Ishikawa (cell line): ENCODE results near the gene ADGRB2.

ENCODE experiments used
- EP300 ChIP-seq: IDR thresholded peaks from 2 replicates; pipeline ENCODE4 v1.6.1; 2012; ENCODE audit warnings: borderline replicate concordance
- TAF1 ChIP-seq: IDR thresholded peaks from 2 replicates; pipeline ENCODE4 v1.6.1; 2012; ENCODE audit warnings: low read depth, mild to moderate bottlenecking
- TCF12 ChIP-seq: IDR thresholded peaks from 2 replicates; pipeline ENCODE4 v1.6.1; 2012; ENCODE audit warnings: low read depth
- USF1 ChIP-seq: IDR thresholded peaks from 2 replicates; pipeline ENCODE4 v1.6.1; 2012
- TF ChIP-seq, protein P1 (sequence below): IDR thresholded peaks from 2 replicates; pipeline ENCODE4 v1.6.1; 2012; ENCODE audit warnings: low read depth, mild to moderate bottlenecking

- no peak for TF ChIP-seq TAF1
- no peak for TF ChIP-seq EP300
- TF ChIP-seq, protein P1, sequence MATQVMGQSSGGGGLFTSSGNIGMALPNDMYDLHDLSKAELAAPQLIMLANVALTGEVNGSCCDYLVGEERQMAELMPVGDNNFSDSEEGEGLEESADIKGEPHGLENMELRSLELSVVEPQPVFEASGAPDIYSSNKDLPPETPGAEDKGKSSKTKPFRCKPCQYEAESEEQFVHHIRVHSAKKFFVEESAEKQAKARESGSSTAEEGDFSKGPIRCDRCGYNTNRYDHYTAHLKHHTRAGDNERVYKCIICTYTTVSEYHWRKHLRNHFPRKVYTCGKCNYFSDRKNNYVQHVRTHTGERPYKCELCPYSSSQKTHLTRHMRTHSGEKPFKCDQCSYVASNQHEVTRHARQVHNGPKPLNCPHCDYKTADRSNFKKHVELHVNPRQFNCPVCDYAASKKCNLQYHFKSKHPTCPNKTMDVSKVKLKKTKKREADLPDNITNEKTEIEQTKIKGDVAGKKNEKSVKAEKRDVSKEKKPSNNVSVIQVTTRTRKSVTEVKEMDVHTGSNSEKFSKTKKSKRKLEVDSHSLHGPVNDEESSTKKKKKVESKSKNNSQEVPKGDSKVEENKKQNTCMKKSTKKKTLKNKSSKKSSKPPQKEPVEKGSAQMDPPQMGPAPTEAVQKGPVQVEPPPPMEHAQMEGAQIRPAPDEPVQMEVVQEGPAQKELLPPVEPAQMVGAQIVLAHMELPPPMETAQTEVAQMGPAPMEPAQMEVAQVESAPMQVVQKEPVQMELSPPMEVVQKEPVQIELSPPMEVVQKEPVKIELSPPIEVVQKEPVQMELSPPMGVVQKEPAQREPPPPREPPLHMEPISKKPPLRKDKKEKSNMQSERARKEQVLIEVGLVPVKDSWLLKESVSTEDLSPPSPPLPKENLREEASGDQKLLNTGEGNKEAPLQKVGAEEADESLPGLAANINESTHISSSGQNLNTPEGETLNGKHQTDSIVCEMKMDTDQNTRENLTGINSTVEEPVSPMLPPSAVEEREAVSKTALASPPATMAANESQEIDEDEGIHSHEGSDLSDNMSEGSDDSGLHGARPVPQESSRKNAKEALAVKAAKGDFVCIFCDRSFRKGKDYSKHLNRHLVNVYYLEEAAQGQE, result no peak
- no peak for TF ChIP-seq TCF12
- TF ChIP-seq USF1, result no peak
Measured at GRCh38 chr1:31726715-31727114, 37.4 kb downstream of the ADGRB2 start.
